ENCODE measurements around the gene TMEM31.
"Not testable (repeated sequence)": the region's sequence is repeated elsewhere in the genome, so short reads cannot be mapped to it uniquely, and the experiment has no call there.

TMEM31 gene

GRCh38 chrX:103730796-103731493, 20.2 kb downstream of the TMEM31 start:
- Histone ChIP-seq H3K9ac (ENCODE audit: low read length) (no peak overlapping the region), H3K4me1 (ENCODE audit: control insufficient read depth, insufficient read depth, low read length) (no peaks in the 10 kb centered on the region), H3K36me3 (ENCODE audit: control insufficient read depth, insufficient read depth, low read length) (no peaks in the 10 kb centered on the region), H3K4me3 (ENCODE audit: low read length) (no peak overlapping the region), H3K27ac (ENCODE audit: low read depth, low read length) (no peak overlapping the region), H3K27me3 (ENCODE audit: control insufficient read depth, insufficient read depth, low read length) (no peaks in the 10 kb centered on the region)

- Histone ChIP-seq H3K4me3 (ENCODE audit: low read length) (no peak overlapping the region), H3K4me1 (ENCODE audit: control insufficient read depth, insufficient read depth, low read length) (no peaks in the 10 kb centered on the region), H3K27me3 (ENCODE audit: control insufficient read depth, insufficient read depth, low read length) (no peaks in the 10 kb centered on the region), H3K27ac (ENCODE audit: low read depth, low read length) (no peak overlapping the region), H3K36me3 (ENCODE audit: control insufficient read depth, insufficient read depth, low read length) (no peaks in the 10 kb centered on the region), H3K9ac (ENCODE audit: low read length) (no peak overlapping the region)
These were observed 22.3 kb downstream of the TMEM31 start for GRCh38 chrX:103733017-103733416.

- H3K27ac ChIP-seq (ENCODE audit: low read depth, low read length) = no peak overlapping the region
- H3K27me3 ChIP-seq (ENCODE audit: control insufficient read depth, insufficient read depth, low read length) = no peaks in the 10 kb centered on the region
- H3K4me1 ChIP-seq (ENCODE audit: control insufficient read depth, insufficient read depth, low read length) = no peaks in the 10 kb centered on the region
- H3K4me3 ChIP-seq (ENCODE audit: low read length) = no peak overlapping the region
- no peak overlapping the region for H3K9ac ChIP-seq (ENCODE audit: low read length)
- no peaks in the 10 kb centered on the region for H3K36me3 ChIP-seq (ENCODE audit: control insufficient read depth, insufficient read depth, low read length)
These were observed 23.5 kb downstream of the TMEM31 start for GRCh38 chrX:103734125-103734760.

- Histone ChIP-seq H3K4me3 (ENCODE audit: low read length) (no peak overlapping the region), H3K27me3 (ENCODE audit: control insufficient read depth, insufficient read depth, low read length) (no peaks in the 10 kb centered on the region), H3K9ac (ENCODE audit: low read length) (no peak overlapping the region), H3K36me3 (ENCODE audit: control insufficient read depth, insufficient read depth, low read length) (no peaks in the 10 kb centered on the region), H3K27ac (ENCODE audit: low read depth, low read length) (no peak overlapping the region), H3K4me1 (ENCODE audit: control insufficient read depth, insufficient read depth, low read length) (no peaks in the 10 kb centered on the region)
These were observed 27.0 kb downstream of the TMEM31 start for GRCh38 chrX:103737696-103738095.

GRCh38 chrX:103739421-103739820, 28.7 kb downstream of the TMEM31 start:
- H3K4me1 ChIP-seq (ENCODE audit: control insufficient read depth, insufficient read depth, low read length) = no peaks in the 10 kb centered on the region
- no peak overlapping the region for H3K9ac ChIP-seq (ENCODE audit: low read length)
- H3K27me3 ChIP-seq (ENCODE audit: control insufficient read depth, insufficient read depth, low read length) = no peaks in the 10 kb centered on the region
- H3K4me3 ChIP-seq (ENCODE audit: low read length) = no peak overlapping the region
- H3K36me3 ChIP-seq (ENCODE audit: control insufficient read depth, insufficient read depth, low read length) = no peaks in the 10 kb centered on the region
- no peak overlapping the region for H3K27ac ChIP-seq (ENCODE audit: low read depth, low read length)

- Histone ChIP-seq H3K36me3 (ENCODE audit: control insufficient read depth, insufficient read depth, low read length) (no peaks in the 10 kb centered on the region), H3K27me3 (ENCODE audit: control insufficient read depth, insufficient read depth, low read length) (no peaks in the 10 kb centered on the region), H3K27ac (ENCODE audit: low read depth, low read length) (no peak overlapping the region), H3K4me3 (ENCODE audit: low read length) (no peak overlapping the region), H3K4me1 (ENCODE audit: control insufficient read depth, insufficient read depth, low read length) (no peaks in the 10 kb centered on the region), H3K9ac (ENCODE audit: low read length) (no peak overlapping the region)
These were observed 31.2 kb downstream of the TMEM31 start for GRCh38 chrX:103741879-103742278.

- H3K4me3 ChIP-seq (ENCODE audit: low read length) = no peak overlapping the region
- H3K27me3 ChIP-seq (ENCODE audit: control insufficient read depth, insufficient read depth, low read length) = no peaks in the 10 kb centered on the region
- H3K36me3 ChIP-seq (ENCODE audit: control insufficient read depth, insufficient read depth, low read length) = no peaks in the 10 kb centered on the region
- H3K4me1 ChIP-seq (ENCODE audit: control insufficient read depth, insufficient read depth, low read length) = no peaks in the 10 kb centered on the region
- H3K27ac ChIP-seq (ENCODE audit: low read depth, low read length) = no peak overlapping the region
- H3K9ac ChIP-seq (ENCODE audit: low read length) = no peak overlapping the region
These were observed 31.6 kb downstream of the TMEM31 start for GRCh38 chrX:103742339-103742738.

DNA sequence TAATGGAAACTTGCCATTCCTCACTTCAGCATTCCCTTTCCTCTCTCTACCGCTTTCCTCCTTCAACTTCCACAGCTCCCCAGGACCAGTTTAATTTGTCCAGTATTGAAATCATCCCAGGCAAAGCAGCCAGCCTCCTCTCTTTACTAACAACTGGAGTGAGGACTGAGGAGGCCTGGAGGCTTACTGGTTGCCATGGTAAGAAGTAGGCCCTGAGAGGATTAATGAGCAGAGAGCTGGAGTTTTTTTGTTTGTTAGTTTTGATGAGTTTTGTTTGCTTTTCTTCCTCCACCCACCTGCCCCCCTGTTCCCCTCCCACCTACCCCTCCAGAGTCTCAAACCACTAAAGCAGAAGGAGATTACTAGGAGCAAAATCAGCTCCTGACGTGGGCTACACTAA, 36.5 kb downstream of the TMEM31 start:
- Histone ChIP-seq H3K4me1 (ENCODE audit: control insufficient read depth, insufficient read depth, low read length) (no peaks in the 10 kb centered on the region), H3K36me3 (ENCODE audit: control insufficient read depth, insufficient read depth, low read length) (no peaks in the 10 kb centered on the region), H3K4me3 (ENCODE audit: low read length) (no peak overlapping the region), H3K27ac (ENCODE audit: low read depth, low read length) (no peak overlapping the region), H3K27me3 (ENCODE audit: control insufficient read depth, insufficient read depth, low read length) (no peaks in the 10 kb centered on the region), H3K9ac (ENCODE audit: low read length) (no peak overlapping the region)

GRCh38 chrX:103754401-103754800, 43.7 kb downstream of the TMEM31 start:
- Histone ChIP-seq H3K4me1 (ENCODE audit: control insufficient read depth, insufficient read depth, low read length) (no peaks in the 10 kb centered on the region), H3K27ac (ENCODE audit: low read depth, low read length) (no peak overlapping the region), H3K9ac (ENCODE audit: low read length) (no peak overlapping the region), H3K4me3 (ENCODE audit: low read length) (no peak overlapping the region), H3K36me3 (ENCODE audit: control insufficient read depth, insufficient read depth, low read length) (no peaks in the 10 kb centered on the region), H3K27me3 (ENCODE audit: control insufficient read depth, insufficient read depth, low read length) (no peaks in the 10 kb centered on the region)

DNA sequence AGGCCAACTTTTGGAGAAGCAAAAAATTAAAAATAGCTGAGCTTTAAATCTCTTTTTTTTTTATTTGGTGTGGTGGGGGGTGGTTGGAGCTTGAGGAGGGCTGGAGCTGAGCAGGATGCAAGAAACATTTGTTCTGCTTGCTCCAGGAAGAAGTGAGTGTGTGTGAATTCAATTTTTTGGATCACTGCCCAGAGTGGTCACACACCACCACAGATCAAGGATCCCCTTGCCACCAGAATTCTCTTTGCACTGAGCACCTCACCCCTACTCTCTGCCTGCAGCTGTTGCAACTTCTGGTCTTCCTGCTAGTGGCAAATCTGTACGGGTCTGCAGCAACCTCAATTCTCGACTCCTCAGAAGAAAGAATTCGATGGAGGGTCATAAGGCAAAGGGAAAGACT, 46.0 kb downstream of the TMEM31 start:
- H3K4me1 ChIP-seq (ENCODE audit: control insufficient read depth, insufficient read depth, low read length) = no peaks in the 10 kb centered on the region
- H3K36me3 ChIP-seq (ENCODE audit: control insufficient read depth, insufficient read depth, low read length) = no peaks in the 10 kb centered on the region
- no peak overlapping the region for H3K9ac ChIP-seq (ENCODE audit: low read length)
- no peak overlapping the region for H3K27ac ChIP-seq (ENCODE audit: low read depth, low read length)
- H3K27me3 ChIP-seq (ENCODE audit: control insufficient read depth, insufficient read depth, low read length) = no peaks in the 10 kb centered on the region
- no peak overlapping the region for H3K4me3 ChIP-seq (ENCODE audit: low read length)

DNA sequence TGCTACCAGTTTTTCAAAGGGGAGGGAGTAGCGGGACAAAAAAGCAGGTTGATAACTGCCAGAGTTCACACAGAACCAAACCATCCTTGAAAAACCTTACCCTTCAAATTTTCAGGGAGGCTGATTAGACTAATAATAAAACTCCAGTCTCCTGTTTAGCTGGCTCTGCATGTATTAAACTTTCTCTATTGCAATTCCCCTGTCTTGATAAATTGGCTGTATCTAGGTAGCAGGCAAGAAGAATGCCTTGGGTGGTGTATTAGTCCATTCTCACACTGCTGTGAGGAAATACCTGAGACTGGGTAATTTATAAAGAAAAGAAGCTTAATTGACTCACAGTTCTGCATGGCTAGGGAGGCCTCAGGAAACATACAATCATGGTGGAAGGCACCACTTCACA, 47.8 kb downstream of the TMEM31 start:
- no peaks in the 10 kb centered on the region for H3K4me1 ChIP-seq (ENCODE audit: control insufficient read depth, insufficient read depth, low read length)
- H3K4me3 ChIP-seq (ENCODE audit: low read length) = no peak overlapping the region
- H3K36me3 ChIP-seq (ENCODE audit: control insufficient read depth, insufficient read depth, low read length) = no peaks in the 10 kb centered on the region
- H3K9ac ChIP-seq (ENCODE audit: low read length) = no peak overlapping the region
- no peaks in the 10 kb centered on the region for H3K27me3 ChIP-seq (ENCODE audit: control insufficient read depth, insufficient read depth, low read length)
- no peak overlapping the region for H3K27ac ChIP-seq (ENCODE audit: low read depth, low read length)

DNA sequence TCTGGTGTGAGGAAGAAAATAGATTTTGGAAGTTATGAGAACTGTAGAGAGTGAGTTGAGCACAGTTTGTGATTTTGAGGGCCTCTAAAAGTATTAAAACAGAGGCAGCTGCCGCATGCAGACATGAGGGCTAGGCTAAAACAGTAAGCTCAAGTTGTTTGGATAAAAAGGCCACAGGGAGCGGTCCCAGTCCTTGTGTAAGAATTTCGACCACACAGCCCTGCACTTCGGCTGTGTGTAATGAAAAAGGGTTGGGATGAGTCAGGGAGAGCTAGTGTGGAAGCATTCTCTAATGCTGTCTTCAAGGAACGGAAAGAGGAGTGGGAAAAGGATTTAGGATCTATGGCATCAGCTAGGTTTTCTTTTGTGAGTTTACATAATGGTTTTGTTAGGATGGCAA, 52.8 kb downstream of the TMEM31 start:
- not testable (repeated sequence) for H3K4me1 ChIP-seq (ENCODE audit: control insufficient read depth, insufficient read depth, low read length); H3K36me3 ChIP-seq (ENCODE audit: control insufficient read depth, insufficient read depth, low read length); H3K27ac ChIP-seq (ENCODE audit: low read depth, low read length); H3K9ac ChIP-seq (ENCODE audit: low read length); H3K4me3 ChIP-seq (ENCODE audit: low read length); H3K27me3 ChIP-seq (ENCODE audit: control insufficient read depth, insufficient read depth, low read length)

All from rectal smooth muscle tissue (tissue), 1 donor.